Erythroblast (primary cell): ENCODE results near the gene MCTP1.

Source experiments
- GATA1 ChIP-seq: IDR thresholded peaks from 2 replicates; pipeline ENCODE4 v1.6.1; 2011; ENCODE audit warnings: low read depth, mild to moderate bottlenecking, control low read depth, low read length, moderate library complexity
- POLR2A ChIP-seq: IDR thresholded peaks from 2 replicates; pipeline ENCODE4 v1.6.1; 2011; ENCODE audit warnings: mild to moderate bottlenecking, low read length

DNA sequence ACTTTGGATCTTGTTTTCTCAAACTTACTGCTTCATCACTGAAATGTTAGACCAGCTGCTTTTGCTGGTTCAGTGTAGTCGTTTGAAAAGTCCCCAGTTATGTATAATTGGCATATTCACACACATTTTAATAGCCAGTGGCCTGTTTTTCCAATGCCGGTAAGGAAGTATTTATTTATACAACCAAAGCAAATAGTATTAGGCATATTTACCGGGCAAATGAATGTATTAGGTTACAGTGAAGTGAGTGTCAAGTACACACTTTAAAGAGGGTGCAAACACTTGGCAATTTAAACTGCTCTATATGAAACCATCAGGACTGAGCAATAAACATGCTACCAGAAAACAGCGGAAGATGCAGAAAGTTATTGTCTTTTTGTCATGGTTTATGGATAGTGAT is 242.9 kb downstream of the MCTP1 start:
- TF ChIP-seq POLR2A (no peak), GATA1 (no peak)
